GM12873 (cell line): ENCODE data around the gene FAXC.

Experiments
- TF ChIP-seq, protein P1 (sequence below): IDR thresholded peaks from 2 replicates; pipeline ENCODE4 v1.5.1; 2012; ENCODE audit warnings: low read depth, mild to moderate bottlenecking, moderate library complexity, low read length, control low read depth; ENCODE audit not compliant: insufficient read depth; ENCODE audit errors: missing control alignments

FAXC gene

DNA sequence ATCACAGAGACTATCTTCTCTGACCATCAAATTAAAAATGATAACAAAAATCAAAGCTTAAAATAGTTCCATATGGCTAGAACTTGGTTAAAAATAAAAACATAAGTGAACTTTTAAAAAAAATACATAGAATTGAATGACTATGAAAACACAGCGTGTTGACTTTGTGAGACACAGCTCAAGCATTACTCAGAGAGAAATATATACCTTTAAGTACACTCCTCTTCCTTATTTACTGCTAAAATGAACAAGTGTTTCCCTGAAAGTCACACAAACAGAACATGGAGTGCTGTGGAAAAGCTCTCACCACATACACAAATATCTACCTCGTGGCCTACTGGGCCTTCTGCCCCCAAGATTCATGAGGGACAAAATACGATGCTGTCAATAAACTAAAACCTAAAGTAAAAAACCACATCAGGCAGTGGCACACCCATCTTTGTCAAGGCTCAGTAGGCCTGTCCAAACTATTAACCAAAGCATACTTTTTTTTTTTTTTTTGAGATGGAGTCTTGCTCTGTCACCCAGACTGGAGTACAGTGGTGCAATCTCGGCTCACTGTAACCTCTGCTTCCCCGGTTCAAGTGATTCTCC lies 7.5 kb downstream of the FAXC start:
- TF ChIP-seq, protein P1, sequence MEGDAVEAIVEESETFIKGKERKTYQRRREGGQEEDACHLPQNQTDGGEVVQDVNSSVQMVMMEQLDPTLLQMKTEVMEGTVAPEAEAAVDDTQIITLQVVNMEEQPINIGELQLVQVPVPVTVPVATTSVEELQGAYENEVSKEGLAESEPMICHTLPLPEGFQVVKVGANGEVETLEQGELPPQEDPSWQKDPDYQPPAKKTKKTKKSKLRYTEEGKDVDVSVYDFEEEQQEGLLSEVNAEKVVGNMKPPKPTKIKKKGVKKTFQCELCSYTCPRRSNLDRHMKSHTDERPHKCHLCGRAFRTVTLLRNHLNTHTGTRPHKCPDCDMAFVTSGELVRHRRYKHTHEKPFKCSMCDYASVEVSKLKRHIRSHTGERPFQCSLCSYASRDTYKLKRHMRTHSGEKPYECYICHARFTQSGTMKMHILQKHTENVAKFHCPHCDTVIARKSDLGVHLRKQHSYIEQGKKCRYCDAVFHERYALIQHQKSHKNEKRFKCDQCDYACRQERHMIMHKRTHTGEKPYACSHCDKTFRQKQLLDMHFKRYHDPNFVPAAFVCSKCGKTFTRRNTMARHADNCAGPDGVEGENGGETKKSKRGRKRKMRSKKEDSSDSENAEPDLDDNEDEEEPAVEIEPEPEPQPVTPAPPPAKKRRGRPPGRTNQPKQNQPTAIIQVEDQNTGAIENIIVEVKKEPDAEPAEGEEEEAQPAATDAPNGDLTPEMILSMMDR = no peak

DNA sequence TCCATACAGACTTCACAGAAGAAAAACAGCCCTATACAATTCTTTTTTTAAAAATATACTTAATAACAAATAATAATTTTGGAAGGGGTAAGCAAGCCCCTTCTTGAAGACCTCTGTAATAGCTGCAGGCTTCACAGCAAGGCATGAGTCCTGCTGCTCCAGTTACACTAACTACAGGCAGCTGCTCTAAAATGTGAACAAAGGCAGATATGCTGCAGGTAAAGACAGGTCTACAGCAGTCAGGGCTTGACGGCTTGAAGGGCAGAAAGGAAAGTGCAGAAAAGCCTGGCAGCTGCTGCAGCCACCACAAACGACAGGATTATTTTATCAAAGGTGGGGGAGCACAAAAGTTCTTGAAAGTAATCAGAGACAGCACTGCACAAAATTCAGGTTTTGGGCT lies 11.3 kb downstream of the FAXC start:
- TF ChIP-seq, protein P1 = no peak

DNA sequence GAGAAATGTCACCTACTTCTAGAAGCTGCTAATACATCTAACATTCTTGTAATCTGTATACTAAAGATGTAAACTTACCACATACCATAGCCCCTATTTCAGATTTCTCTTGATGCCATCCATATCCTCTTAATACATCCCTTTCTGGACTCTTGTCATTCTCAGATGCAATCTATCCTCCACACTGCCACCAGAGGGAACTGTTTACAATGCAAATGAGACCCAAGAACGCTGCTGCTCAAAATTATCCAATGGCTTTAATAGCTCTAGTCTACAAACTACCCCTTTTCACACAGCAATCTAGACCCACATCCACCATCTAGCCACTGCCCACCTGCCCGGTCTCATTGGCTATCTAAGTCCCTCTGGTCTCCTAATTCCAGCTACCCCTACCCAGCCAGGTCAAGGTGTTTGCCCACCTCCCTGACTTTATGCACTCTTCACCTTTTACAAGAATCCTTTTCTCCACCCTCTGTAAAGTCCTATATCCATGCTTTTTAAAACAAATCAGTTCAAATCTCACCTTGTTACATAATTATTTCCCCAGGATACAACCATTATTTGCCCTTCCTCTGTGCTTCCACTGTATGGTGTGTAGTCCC lies 14.8 kb downstream of the FAXC start:
- TF ChIP-seq, protein P1 = peak; percentile 73

DNA sequence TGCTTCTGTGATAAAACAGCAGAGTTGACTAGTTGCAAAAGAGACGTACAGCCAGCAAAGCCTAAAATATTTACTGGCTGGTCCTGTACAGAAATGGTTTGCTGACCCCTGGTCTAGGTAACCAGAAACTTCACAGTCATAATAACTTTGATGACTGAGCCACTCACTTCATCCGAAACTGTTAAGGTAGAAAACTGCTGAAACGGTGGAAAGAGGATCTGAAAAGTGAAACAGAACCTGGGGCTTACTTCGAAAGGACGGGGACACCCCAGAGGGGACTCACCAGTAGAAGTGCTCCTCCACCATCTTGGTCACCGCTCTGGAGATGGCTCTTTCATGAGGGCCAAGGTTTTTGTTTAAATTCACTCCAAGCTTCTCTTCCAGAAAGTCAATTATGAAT lies 16.4 kb downstream of the FAXC start:
- TF ChIP-seq, protein P1 = no peak

DNA sequence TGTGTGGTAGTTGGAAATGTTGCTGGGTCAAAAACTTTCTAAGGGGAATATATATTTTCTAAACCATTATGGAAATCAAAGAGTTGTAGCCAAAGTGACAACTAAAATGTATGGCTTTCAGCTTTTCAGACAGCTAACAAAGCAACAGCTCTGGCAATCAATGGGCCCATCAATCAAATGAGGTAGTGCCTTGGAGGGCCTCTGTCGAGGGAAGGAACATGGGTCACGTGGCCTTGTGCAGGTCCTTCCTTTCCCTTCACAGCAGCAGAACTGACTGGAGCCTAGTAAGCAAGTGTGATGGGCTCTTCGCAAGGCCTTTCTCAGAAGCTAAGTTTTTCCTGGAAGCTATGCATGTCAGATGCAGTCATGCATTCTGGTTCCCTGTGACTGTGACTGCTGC lies 17.9 kb downstream of the FAXC start:
- TF ChIP-seq, protein P1 = no peak

DNA sequence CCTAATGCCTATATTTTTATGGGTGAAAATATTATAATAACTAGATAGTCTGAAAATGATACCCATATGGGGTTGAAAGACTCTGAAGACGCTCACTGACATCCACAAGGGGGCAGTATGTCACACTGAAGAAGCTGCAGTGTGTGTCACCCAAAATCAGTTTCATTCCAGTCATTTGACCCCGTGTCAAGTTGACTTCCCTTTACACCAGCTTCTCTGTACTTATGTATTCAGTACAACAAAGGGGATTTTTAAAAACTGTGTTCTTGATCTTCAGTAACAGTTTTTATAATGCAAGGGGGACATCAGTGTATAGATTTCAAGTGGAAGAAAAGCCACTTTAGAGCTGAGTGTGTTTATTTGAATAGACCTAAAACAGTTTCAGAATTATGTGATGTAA lies 19.3 kb downstream of the FAXC start:
- TF ChIP-seq, protein P1 = peak; percentile 87

DNA sequence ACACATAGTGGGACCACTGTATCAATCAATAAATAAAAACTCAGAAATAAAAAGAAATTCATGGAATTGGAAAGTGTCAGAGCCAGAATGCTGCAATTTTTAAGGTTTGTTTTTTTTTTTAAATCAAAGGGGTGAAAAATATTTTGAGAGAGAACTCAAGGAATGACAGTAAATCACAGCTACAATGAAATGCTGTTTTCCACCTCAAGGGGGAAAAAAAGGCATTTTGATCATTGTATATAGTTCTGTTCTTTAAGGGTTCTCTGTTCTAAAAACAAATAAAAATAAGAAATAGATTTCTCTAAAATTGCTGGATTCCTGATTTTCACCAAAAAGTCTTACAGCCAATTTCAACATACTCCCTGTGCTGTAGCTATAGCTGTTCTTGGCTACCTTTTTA lies 24.5 kb downstream of the FAXC start:
- TF ChIP-seq, protein P1 = no peak
